Sigmoid colon (tissue), 4 donors: ENCODE results near the gene NCS1.

Experiments used
- EP300 ChIP-seq, 4 donors: sonication (generic); formaldehyde crosslinking; IDR thresholded peaks; one replicate each; pipeline ENCODE4 v1.6.1; 2017; ENCODE audit warnings: antibody characterized with exemption in 4 of 4
- POLR2A ChIP-seq, 2 donors: fragments of 450-650 bp; IDR thresholded peaks; one replicate each; pipeline ENCODE4 v1.6.1; 2016; ENCODE audit warnings: antibody characterized with exemption in 2 of 2, mild to moderate bottlenecking in 2 of 2, moderate library complexity in 2 of 2
- POLR2AphosphoS5 ChIP-seq, 4 donors: sonication (generic); formaldehyde crosslinking; IDR thresholded peaks; one replicate each; pipeline ENCODE4 v1.6.1; 2017; ENCODE audit warnings: antibody characterized with exemption in 4 of 4
- TF ChIP-seq, protein P1 (sequence below), 4 experiments: fragments of 450-650 bp in 3 of 4; fragments of 200-600 bp in 1 of 4; IDR thresholded peaks; one replicate each; pipeline ENCODE4 v1.5.1; 2016 to 2019; ENCODE audit warnings: antibody characterized with exemption in 4 of 4, mild to moderate bottlenecking in 3 of 4, moderate library complexity in 2 of 4

DNA sequence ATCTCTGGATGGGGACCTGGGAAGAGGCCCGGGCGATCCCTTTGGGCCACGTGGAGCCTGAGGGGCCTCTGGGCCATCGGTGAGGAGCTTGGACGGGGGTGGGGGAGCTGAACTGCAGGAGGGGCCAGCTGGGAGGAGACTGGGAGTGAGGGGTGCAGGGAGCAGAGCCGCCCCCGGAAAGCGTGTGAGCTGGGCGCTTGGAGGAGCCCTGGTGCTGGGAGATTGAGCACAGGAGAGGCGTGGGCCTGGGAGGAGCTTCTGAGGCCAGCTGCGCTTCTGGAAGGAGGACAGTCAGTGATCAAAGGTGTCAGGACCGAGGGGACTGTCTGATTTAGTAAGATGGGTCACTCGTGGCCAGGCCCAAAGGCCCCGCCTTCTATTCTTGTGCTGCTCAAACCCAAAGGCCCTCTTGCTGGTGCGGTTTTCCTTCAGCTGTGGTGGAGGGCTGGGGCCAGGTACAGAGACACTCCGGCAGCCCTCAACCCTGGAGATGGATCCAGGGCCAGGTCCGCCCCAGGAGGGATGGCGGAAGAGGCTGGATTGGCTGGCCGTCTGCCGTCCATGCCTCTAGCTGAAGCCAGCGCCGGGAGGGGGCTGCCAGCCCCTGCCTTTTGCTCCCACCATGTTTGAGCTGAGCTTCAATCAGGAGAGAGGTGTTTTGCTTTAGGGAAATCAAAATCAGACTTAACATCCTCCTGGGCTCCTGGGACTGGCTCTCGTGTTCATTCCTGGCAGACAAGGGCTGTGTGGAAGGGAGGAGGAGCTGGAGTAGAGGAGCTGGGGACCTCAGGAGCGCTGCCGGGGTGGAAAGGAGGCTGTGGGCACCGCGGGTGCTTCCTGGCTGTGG is 21.6 kb downstream of the NCS1 start:
- TF ChIP-seq POLR2A (IDR thresholded peaks at IDR 0.05) = no peak
- TF ChIP-seq, protein P1, sequence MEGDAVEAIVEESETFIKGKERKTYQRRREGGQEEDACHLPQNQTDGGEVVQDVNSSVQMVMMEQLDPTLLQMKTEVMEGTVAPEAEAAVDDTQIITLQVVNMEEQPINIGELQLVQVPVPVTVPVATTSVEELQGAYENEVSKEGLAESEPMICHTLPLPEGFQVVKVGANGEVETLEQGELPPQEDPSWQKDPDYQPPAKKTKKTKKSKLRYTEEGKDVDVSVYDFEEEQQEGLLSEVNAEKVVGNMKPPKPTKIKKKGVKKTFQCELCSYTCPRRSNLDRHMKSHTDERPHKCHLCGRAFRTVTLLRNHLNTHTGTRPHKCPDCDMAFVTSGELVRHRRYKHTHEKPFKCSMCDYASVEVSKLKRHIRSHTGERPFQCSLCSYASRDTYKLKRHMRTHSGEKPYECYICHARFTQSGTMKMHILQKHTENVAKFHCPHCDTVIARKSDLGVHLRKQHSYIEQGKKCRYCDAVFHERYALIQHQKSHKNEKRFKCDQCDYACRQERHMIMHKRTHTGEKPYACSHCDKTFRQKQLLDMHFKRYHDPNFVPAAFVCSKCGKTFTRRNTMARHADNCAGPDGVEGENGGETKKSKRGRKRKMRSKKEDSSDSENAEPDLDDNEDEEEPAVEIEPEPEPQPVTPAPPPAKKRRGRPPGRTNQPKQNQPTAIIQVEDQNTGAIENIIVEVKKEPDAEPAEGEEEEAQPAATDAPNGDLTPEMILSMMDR (IDR thresholded peaks at IDR 0.05) = no peak
- no peak for TF ChIP-seq POLR2AphosphoS5 (IDR thresholded peaks at IDR 0.05)
- no peak for TF ChIP-seq EP300 (IDR thresholded peaks at IDR 0.05)
